Suppressor macrophage (primary cell): ENCODE measurements around the gene PCNX4.

Experiments
- DNase-seq, 4 experiments: peaks; one replicate each; pipeline ENCODE4 v3.0.0-alpha.2; 2020 to 2022

Gene PCNX4

DNA sequence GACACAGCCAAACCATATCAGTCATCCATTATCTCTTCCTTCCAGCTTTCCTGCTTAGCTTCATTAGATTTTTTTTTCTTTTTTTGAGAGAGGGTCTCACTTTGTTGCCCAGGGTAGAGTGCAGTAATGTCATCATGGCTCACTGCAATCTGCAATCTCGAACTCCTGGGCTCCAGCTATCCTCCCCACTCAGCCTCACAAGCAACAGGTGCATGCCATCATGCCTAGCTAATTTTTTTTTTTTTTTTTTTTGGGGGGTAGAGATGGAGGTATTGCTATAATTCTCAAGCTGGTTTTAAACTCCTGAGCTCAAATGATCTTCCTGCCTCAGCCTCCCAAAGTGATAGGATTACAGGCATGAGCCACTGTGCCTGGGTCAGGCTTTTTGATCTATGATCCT, 119.0 kb downstream of the PCNX4 start:
- DNase-seq, result no peak

DNA sequence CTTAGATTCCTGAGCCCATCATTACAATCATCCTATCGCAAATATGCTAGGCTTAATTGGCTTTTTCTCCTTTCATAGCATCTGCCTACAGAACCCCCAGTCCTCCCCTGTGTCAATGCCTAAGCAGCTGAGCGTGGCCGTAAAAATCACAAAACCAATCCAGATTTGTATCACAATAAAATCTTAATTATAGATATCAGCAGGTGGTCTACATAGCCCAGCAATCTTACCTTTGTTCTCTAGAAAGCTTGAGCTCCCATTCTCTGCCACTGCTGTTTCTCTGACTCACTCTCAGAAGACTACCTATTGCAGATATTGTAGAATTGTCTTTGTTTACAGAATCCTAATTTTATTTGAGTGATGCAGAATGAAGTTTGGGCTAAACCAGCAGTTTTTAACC, 119.4 kb downstream of the PCNX4 start:
- no peak for DNase-seq

DNA sequence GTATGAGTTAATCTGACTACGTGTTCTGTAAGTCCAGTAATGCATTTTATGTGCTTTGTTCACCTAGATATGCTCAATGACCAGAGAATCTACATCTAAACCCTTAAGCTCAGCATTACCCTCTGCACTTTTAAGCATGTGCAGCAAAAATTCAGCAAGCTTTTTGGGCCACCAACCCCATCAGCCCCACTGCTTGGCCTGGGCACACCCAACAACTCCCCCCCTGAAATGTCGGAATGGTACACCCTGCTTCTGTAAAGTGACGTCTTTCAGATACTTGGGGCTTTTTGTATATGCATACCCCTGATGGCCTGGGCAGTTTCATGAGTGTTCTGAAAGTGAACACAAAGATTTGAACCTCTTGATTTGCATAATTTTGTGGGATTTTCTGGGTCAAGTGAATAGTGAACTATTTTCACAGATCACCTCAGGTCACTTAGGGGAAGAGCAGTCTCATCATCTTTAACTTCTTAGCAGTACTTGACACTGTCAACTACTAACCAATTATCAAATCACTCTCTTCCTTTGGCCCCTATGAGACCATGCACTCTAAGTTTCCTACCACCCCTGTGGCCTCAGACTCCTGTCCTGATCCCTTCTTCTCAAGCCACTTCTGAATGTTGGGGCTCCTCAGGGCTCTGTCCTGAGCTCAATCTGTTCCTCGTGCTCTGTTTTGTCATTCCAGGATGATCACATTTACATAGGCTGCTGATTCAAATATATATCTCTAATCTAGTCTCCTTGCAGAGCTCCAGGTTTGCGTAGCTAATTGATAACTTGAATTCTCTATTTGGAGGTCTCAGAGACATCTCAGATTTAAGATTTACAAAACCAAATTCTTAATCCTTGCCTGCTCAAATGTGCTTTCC, 121.0 kb downstream of the PCNX4 start:
- no peak for DNase-seq

DNA sequence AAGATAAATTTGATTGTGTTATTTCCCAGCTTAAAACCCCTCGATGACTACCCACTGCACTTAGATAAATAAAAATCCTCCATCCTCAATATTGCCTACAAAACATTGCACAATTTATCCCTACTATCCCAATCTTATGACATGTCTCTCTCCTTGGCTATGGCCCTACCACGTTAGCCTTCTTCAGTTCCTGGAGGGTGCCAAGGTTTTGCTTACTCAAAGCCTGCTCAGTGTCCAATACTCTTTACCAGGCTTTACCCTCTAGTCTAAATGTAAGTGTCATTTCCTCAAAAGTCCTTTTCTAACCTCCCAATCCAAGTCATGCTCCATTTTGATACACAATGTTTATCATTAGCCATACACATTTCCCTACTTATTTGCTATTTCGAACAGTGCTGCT, 122.3 kb downstream of the PCNX4 start:
- no peak for DNase-seq

DNA sequence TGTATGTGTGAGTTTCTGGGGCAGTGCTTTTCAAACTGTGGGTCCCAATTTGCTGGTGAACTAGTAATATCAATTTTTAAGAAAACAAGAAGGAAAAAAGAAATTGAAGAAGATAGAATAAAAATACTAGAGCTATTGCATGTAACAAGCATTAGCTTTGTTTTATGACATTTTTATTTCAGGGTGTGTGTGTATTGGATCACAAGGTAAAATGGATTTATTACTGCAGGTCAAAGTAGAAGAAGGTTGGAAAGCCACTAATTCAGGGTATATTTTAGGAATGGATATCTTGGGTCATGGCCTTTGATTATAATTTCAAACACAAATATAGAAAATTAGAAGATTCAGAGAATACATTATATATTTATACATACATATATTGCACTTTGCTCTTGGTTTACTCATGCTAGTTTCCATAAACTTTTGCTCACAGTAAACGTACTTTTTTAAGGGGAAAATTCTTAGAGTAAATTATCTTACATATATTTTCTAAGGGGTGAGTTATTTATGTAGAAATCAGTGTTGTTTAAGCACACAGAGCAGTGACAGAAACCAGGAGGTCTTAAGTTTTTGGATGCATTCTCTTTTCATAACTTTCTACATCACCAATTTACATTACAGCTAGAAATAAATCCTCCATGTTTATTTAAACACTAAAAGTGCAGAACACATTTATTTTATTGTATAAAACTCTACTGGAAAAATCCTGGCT, 122.8 kb downstream of the PCNX4 start:
- no peak for DNase-seq

DNA sequence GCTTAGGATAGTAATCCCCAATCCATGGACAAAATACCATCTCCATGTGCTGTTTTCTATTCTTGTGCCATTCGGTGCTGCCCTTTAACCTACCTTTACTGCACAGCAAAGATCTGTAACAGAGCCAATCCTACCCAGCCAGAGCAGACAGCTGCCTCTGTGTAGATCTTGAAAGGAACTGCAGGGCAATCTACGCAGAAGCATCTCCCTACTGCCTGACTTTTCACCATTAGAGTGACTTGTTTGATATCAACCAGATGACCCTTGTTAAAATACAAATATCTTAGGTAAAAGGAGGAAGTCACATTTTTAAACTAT, 123.4 kb downstream of the PCNX4 start:
- DNase-seq, result no peak

DNA sequence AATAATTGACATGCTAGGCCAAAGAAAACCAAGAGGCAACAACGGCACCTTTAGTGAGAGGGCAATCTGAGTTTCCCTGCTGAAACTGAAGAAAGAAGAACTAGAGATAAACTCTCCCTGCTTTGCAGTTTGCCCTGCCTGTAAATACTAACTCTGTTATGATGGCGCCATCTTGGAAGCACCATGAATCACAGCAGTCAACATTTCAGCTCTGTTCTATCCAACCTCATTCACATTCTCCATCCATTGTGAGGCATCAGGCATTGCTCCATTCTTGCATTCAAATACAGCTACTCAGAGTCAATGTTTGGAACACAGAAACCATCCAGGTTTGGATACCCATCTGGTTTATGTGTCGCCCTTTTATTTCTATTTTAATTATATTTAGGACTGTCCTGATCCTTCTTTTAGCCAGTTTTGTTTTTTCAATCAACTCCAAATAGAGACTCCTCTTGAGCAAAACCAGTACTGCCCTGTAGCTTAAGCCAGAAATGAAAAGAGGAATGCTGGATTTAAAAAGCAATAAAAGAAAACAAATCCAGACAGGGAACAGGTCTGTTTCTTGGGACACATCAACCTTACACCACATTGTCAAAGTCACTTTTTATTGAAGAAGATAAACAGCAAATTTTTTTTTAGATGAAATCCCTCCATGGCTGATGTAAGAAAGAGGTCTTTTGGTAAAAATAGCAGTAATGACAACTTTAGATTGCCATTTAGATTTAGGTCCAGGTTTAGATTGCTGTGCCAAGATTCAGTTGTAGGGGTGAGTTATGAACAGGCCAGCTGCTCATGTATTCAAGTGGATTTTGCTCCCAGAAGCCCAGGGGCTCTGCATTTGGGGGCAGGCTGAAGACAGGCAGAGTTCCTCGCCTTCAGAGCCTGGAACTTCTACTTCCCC, 124.0 kb downstream of the PCNX4 start:
- no peak for DNase-seq

DNA sequence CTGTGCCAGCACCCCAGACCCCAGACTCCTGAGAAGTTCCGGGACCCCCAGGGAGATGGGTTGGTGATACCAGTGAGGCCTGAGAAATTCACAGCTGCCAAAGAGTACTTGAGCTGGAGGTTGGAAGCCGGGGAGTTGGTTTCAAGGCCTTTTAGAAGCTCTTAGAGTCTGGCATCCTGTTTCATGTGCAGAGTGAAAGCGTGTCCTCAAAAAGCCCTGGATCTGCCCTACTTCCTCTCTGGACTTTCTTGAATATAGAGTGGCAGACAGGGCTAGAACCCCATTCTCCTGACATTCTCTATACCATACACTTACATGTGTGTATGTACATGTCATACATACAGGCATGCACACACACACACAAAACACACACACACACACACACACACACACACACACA, 126.0 kb downstream of the PCNX4 start:
- peak in 1 of 4 experiments; percentile 6 for DNase-seq
